Activated CD4-positive, alpha-beta memory T cell treated with anti-CD3 and anti-CD28 coated beads for 36 hours (primary cell): ENCODE measurements around the gene ABHD5. TPM values are rescaled to one million over a fixed set of nuclear protein-coding genes. Genes with fewer than 3 reads are reported as not detected.

Source experiments
- CTCF ChIA-PET: fragments of 350-600 bp; sonication (Branson Sonifier 250); formaldehyde crosslinking; loops from one replicate; lab custom pipeline; 2021; ENCODE audit warnings: antibody characterized with exemption, inconsistent platforms; lab: Charles Lee
- POLR2A ChIA-PET: fragments of 350-600 bp; sonication (Branson Sonifier 250); formaldehyde crosslinking; loops from one replicate; lab custom pipeline; 2021; ENCODE audit warnings: antibody characterized with exemption; lab: Charles Lee
- DNase-seq: peaks from one replicate; pipeline ENCODE4 v3.0.0-alpha.2; 2020
- H3K27ac Mint-ChIP-seq: one replicate; pipeline ENCODE4 v1.8.0; 2021; ENCODE audit warnings: mixed read lengths
- H3K27me3 Mint-ChIP-seq: one replicate; pipeline ENCODE4 v1.8.0; 2021; ENCODE audit warnings: mixed read lengths
- H3K36me3 Mint-ChIP-seq: one replicate; pipeline ENCODE4 v1.8.0; 2021; ENCODE audit warnings: mixed read lengths
- H3K4me1 Mint-ChIP-seq: one replicate; pipeline ENCODE4 v1.8.0; 2021; ENCODE audit warnings: low read depth, mixed read lengths
- H3K4me3 Mint-ChIP-seq: one replicate; pipeline ENCODE4 v1.8.0; 2021; ENCODE audit warnings: mild to moderate bottlenecking, mixed read lengths
- H3K9me3 Mint-ChIP-seq: one replicate; pipeline ENCODE4 v1.8.0; 2021; ENCODE audit warnings: mixed read lengths
- intact Hi-C: fragments of 100-400 bp; cut with micrococcal nuclease; formaldehyde crosslinking; loops from one replicate; pipeline ENCODE4 v1.15.1; 2023
- total RNA-seq, 2 experiments: library from RNA; stranded (reverse); gene quantifications; one replicate each; pipeline ENCODE4 v1.2.3, GENCODE V29; 2021

Gene ABHD5
- total RNA-seq, 2 experiments from 2014 or later = 10.0 to 11.4 TPM

DNA sequence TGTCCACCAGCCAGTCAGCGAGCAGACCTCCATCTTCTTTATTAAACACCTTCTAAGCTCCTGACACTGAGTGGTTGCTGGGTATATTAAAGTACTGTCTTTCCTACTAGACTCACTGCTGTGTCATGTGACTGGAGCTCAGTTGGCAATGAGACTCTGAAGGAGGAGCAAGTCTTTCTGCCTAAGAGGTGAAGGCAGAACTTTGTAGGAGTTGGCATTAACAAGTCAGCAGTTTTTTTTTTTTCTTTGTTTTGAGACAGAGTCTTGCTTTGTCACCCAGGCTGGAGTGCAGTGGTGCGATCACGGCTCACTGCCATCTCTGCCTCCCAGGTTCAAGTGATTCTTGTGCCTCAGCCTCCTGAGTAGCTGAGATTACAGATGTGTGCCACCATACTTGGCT, 62.2 kb downstream of the ABHD5 start:
- H3K36me3 Mint-ChIP-seq = no peaks in the 10 kb centered on the region
- no peaks in the 10 kb centered on the region for H3K9me3 Mint-ChIP-seq
- intact Hi-C loops = no loop called here
- H3K27me3 Mint-ChIP-seq = no peaks in the 10 kb centered on the region
- H3K4me3 Mint-ChIP-seq = no peak overlapping the region
- ChIA-PET CTCF (interaction anchor here (1.0 kb wide), 1 partner anchor 1200 kb away, joined by 3 read pairs; no protein-coding TSS in a partner anchor), POLR2A (interaction anchor here (1.0 kb wide), 1 partner anchor 641 kb away, joined by 3 read pairs; no protein-coding TSS in a partner anchor)
- H3K4me1 Mint-ChIP-seq = peaks cover 27% of the 10 kb centered on the region
- H3K27ac Mint-ChIP-seq = no peak overlapping the region
- no peak for DNase-seq

DNA sequence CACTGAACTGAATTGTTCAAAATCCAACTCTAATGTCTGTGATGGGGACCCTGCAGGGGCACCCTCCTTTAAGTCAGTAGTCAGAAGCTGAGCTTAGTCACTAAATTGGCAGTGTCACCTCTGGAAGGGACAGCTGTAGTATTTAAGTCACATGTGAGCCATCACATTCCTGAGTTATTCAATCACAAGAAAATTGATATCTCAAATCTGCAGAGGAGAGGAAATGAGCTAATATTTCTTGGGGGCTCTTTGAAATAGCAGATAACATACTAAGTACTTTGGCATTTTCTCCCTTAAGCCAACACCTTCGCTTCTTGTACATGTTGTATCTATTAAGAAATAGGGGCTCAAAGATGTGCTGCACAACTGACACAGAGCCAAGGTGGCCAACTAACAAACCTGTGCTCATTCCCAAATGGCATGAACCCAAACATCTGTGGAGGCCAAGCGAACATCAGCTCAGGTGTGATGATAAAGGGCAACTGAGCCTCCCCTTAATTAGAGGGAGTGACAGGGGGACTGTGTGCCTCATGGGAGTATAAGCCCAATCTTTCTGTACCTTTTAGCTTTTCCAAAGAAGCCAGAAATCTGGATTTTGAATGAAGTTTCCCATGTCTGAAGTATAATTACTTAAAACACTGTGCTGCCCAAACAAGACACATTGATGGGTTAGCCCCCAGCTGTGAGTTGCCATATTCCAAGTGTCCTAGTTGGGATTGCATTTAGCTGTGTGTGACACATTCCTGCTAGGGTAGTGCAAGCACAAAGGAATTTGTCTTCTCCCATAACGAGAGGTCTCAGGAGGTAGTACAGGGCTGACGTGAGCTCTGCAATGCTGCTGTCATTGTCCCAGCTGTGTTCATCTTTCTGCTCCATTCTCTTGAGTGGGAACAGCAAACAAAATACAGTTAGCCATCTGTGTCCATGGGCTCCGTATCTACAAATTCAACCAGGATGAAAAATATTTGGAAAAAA, 63.3 kb downstream of the ABHD5 start:
- Mint-ChIP-seq H3K27me3 (no peaks in the 10 kb centered on the region), H3K4me3 (no peak overlapping the region), H3K27ac (no peak overlapping the region), H3K4me1 (peaks cover 33% of the 10 kb centered on the region), H3K36me3 (no peaks in the 10 kb centered on the region), H3K9me3 (no peaks in the 10 kb centered on the region)
- intact Hi-C loops = no loop called here
- CTCF ChIA-PET = interaction anchor here (1.0 to 1.9 kb wide), 2 partner anchors 15 to 1201 kb away, joined by 3 to 6 read pairs; no protein-coding TSS in a partner anchor
- no peak for DNase-seq
- POLR2A ChIA-PET = no interaction called here

DNA sequence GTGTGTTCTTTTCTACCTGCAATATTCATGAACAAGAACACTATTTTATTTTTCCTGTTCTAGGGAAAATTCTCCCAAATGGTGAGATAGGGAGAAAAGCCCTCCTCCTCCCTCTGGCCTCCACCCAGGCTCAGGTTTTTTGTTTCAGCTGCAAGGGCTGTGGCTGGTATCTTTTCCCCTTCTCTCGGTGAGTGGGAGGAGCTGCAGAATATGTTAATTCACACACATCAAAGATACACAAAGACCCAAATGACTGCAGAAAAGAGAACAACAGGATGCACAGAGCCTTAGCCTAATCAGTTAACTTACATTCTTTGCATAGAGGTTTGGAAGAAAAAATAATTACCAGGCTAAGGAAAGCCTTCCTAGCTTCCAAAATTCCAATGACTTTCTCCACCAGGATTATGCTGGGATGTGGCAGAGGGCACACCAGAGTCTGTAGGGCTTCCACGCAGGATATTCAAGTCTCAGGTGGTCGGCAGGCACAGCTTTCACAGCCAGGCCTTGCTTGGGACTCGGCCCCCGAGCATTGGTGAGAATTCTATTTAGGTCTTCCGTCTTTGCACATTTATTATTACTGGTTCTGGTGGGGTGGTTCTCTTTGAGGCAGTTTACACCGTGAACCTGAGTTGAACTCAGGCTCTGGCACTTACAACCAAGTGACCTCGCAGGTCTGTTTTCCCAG, 64.9 kb downstream of the ABHD5 start:
- H3K9me3 Mint-ChIP-seq = no peaks in the 10 kb centered on the region
- CTCF ChIA-PET = interaction anchor here (1.4 to 1.9 kb wide), 2 partner anchors 14 to 443 kb away, joined by 3 to 6 read pairs; no protein-coding TSS in a partner anchor
- POLR2A ChIA-PET = no interaction called here
- peaks cover 40% of the 10 kb centered on the region for H3K4me1 Mint-ChIP-seq
- DNase-seq = peak; percentile 27
- intact Hi-C loops = loop anchor here (5.0 kb wide), 2 partner anchors 133 to 213 kb away; partner anchors contain the start of gene ANO10
- H3K36me3 Mint-ChIP-seq = no peaks in the 10 kb centered on the region
- H3K27me3 Mint-ChIP-seq = no peaks in the 10 kb centered on the region
- H3K4me3 Mint-ChIP-seq = no peak overlapping the region
- peak overlapping the region; percentile 30 for H3K27ac Mint-ChIP-seq

DNA sequence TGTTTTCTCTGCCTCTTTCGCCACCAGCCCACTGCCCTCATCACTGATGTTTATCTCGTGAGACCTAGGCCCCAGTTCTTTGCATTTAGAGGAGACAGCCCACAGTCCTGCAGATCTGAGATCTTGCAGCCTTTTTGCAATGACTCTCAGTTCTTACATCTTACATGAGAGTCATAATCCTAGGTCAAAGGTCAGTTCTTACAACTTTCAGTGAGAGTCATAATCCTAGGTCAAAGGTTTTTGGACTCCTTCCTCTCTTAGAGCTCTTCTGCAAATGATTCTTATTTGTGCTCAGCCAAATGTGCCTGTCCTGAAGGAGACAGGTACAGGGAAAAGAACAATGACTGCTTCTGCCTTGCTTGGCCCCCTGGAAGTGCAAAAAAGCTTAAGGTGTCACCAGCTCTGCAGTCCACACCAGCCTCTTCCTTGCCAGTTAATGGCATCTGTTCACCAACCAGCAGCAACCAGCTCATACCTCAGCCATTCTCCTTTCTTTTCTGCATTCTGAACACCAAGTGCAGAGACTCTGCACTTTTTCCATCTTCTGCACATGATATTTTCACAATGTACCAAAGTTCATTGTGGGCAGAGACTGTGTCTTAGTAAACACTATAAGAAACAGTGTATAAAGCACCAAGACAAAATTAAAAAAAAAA, 67.1 kb downstream of the ABHD5 start:
- Mint-ChIP-seq H3K4me3 (no peak overlapping the region), H3K27ac (no peak overlapping the region), H3K27me3 (no peaks in the 10 kb centered on the region), H3K4me1 (peaks cover 40% of the 10 kb centered on the region), H3K36me3 (no peaks in the 10 kb centered on the region), H3K9me3 (no peaks in the 10 kb centered on the region)
- ChIA-PET CTCF (interaction anchor here (1.0 to 1.2 kb wide), 2 partner anchors 8 to 12 kb away, joined by 3 read pairs; no protein-coding TSS in a partner anchor), POLR2A (no interaction called here)
- intact Hi-C loops = loop anchor here (2.0 to 5.0 kb wide), 3 partner anchors 67 to 215 kb away; partner anchors contain the start of genes ABHD5 and ANO10
- DNase-seq = no peak

GRCh38 chr3:43758592-43759225, 68.0 kb downstream of the ABHD5 start:
- Mint-ChIP-seq H3K4me3 (no peak overlapping the region), H3K27me3 (no peaks in the 10 kb centered on the region), H3K4me1 (peaks cover 40% of the 10 kb centered on the region), H3K27ac (no peak overlapping the region), H3K36me3 (no peaks in the 10 kb centered on the region), H3K9me3 (no peaks in the 10 kb centered on the region)
- no peak for DNase-seq
- intact Hi-C loops = loop anchor here (2.0 to 5.0 kb wide), 3 partner anchors 68 to 216 kb away; partner anchors contain the start of genes ABHD5 and ANO10
- ChIA-PET POLR2A (no interaction called here), CTCF (interaction anchor here (1.0 to 1.4 kb wide), 2 partner anchors 10 to 11 kb away, joined by 3 to 10 read pairs; no protein-coding TSS in a partner anchor)

DNA sequence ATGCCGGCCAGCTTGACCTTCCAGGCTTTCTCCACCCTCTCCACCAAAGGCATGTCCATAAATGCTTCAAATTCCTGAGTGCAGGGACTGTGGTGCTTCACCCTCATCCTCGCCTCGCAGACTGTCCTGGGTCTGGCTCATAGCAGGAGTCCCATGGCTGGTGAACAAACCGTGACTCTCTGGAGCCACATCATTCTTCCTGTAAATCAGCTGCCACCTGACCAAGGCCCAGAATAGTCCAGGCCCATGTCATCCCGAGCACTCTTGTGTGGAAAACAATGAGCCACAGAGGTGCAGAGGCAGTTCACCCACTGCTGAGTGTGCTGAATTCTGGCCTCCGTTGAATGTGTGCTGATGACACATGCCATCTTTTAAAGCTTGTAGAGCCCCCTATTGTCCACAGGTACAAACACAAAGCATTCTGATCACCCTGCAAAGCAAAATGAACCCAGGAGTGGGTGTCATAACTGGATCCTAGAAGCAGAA, 68.6 kb downstream of the ABHD5 start:
- POLR2A ChIA-PET = no interaction called here
- intact Hi-C loops = loop anchor here (2.0 to 5.0 kb wide), 3 partner anchors 69 to 217 kb away; partner anchors contain the start of genes ABHD5 and ANO10

DNA sequence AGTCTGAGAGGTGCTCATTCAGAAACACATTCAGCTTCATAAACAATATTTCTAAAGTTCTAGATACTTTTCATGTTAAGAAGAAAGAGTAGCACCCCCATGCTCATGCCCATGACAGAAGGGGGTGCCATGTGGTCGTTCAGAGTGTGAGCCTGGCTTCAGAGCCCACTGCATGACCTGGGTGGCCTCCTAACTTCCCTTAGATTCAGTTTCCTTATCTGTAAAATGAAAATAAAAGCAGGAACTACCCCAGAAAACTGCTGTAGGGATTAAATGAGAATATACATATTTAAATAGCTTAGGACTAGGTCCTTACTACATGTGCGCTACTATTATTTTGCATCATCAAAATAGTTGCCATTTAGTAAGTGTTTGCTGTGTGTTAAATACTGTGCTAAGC, 69.2 kb downstream of the ABHD5 start:
- CTCF ChIA-PET = interaction anchor here (1.4 kb wide), 1 partner anchor 9 kb away, joined by 10 read pairs; no protein-coding TSS in a partner anchor

More for the DNA sequence above, 68.6 kb downstream of the ABHD5 start:
- no peak overlapping the region for H3K4me3 Mint-ChIP-seq
- peaks cover 40% of the 10 kb centered on the region for H3K4me1 Mint-ChIP-seq
- H3K36me3 Mint-ChIP-seq = no peaks in the 10 kb centered on the region
- H3K27me3 Mint-ChIP-seq = no peaks in the 10 kb centered on the region
- CTCF ChIA-PET = interaction anchor here (1.4 kb wide), 1 partner anchor 10 kb away, joined by 10 read pairs; no protein-coding TSS in a partner anchor
- no peak overlapping the region for H3K27ac Mint-ChIP-seq
- no peaks in the 10 kb centered on the region for H3K9me3 Mint-ChIP-seq
- peak; percentile 51 for DNase-seq

DNA sequence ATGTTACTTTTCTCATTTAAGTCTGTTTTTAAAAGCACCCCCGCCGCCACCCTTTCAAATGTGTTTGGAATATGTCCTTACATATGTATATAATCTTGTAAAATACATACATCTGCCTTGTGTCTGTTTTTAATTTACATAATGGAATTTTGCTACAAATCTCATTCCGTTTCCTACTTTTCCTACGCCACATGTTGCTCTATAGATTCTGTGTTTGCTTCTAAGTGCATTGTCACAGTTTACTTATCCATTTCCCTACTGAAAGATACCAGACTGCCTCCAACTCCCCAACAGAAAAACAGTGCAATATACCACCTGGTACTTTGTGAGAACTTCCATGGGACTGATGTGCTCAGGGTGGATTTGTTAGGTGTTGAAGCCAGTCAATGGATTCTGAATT, 70.2 kb downstream of the ABHD5 start:
- Mint-ChIP-seq H3K27me3 (no peaks in the 10 kb centered on the region), H3K9me3 (no peaks in the 10 kb centered on the region), H3K4me1 (peaks cover 25% of the 10 kb centered on the region), H3K4me3 (no peak overlapping the region), H3K27ac (no peak overlapping the region), H3K36me3 (no peaks in the 10 kb centered on the region)
- POLR2A ChIA-PET = no interaction called here
- DNase-seq = no peak
- intact Hi-C loops = no loop called here
- CTCF ChIA-PET = no interaction called here

More for the DNA sequence above, 69.2 kb downstream of the ABHD5 start:
- Mint-ChIP-seq H3K27me3 (no peaks in the 10 kb centered on the region), H3K9me3 (no peaks in the 10 kb centered on the region), H3K4me1 (peaks cover 35% of the 10 kb centered on the region), H3K36me3 (no peaks in the 10 kb centered on the region), H3K4me3 (no peak overlapping the region), H3K27ac (no peak overlapping the region)
- POLR2A ChIA-PET = no interaction called here
- DNase-seq = no peak
- intact Hi-C loops = loop anchor here (2.0 to 5.0 kb wide), 3 partner anchors 69 to 218 kb away; partner anchors contain the start of genes ABHD5 and ANO10

DNA sequence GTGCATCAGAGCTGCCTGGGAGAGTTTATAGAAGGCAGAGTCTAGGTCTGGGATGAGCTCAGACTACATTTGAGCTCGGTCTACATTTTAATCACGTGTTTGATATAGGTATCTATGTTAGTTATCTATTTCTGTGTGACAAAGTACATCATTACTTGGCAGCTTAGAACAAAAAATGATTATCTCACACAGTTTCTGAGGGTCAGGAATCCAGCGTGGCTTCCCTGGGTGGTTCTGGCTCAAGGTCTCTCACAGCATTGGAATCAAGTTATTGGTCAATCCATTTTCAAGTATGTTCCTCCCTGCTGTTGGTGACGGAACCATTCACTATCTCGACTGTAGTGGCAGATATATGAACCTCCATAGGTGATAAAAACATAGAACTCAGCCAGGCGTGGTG, 71.7 kb downstream of the ABHD5 start:
- intact Hi-C loops = no loop called here
- H3K36me3 Mint-ChIP-seq = no peaks in the 10 kb centered on the region
- H3K4me1 Mint-ChIP-seq = peaks cover 18% of the 10 kb centered on the region
- no peaks in the 10 kb centered on the region for H3K9me3 Mint-ChIP-seq
- CTCF ChIA-PET = interaction anchor here (0.7 kb wide), 1 partner anchor 11 kb away, joined by 4 read pairs; no protein-coding TSS in a partner anchor
- POLR2A ChIA-PET = no interaction called here
- no peak for DNase-seq
- H3K27ac Mint-ChIP-seq = no peak overlapping the region
- no peaks in the 10 kb centered on the region for H3K27me3 Mint-ChIP-seq
- no peak overlapping the region for H3K4me3 Mint-ChIP-seq

GRCh38 chr3:43764056-43764455, 73.3 kb downstream of the ABHD5 start:
- Mint-ChIP-seq H3K9me3 (no peaks in the 10 kb centered on the region), H3K4me1 (peaks cover 7% of the 10 kb centered on the region), H3K27ac (no peak overlapping the region), H3K36me3 (no peaks in the 10 kb centered on the region), H3K27me3 (no peaks in the 10 kb centered on the region), H3K4me3 (no peak overlapping the region)
- CTCF ChIA-PET = no interaction called here
- no peak for DNase-seq
- POLR2A ChIA-PET = no interaction called here
- intact Hi-C loops = no loop called here

DNA sequence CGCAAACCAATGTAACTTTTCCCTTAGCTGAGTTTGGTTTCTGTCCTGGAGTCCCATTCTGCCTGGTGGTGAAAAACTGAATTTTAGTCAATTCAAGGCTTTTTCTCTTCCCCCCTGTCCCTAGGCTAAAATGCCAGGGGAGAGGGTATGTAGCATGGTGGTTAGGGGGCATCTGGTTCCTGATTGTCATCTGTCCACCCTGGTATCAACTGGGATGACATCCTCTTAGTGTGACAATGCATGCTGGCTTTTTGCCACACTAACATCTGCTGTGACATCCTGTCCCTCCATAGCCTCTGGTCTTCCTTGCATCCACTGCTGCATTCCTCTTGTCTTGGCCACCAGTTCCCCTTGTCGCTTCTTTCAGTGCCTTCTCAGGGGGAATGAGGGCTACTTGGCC, 73.7 kb downstream of the ABHD5 start:
- H3K4me1 Mint-ChIP-seq = peaks cover 7% of the 10 kb centered on the region
- CTCF ChIA-PET = no interaction called here
- POLR2A ChIA-PET = no interaction called here
- DNase-seq = no peak
- intact Hi-C loops = no loop called here
- H3K9me3 Mint-ChIP-seq = no peaks in the 10 kb centered on the region
- no peak overlapping the region for H3K27ac Mint-ChIP-seq
- H3K36me3 Mint-ChIP-seq = no peaks in the 10 kb centered on the region
- H3K4me3 Mint-ChIP-seq = no peak overlapping the region
- H3K27me3 Mint-ChIP-seq = no peaks in the 10 kb centered on the region
